Hepatocyte (in vitro differentiated cells): ENCODE results near the gene CDH22.

ENCODE experiments used
- EZH2 ChIP-seq: fragments of 200-600 bp; sonication (generic); IDR thresholded peaks from 2 replicates; pipeline ENCODE4 v1.6.1; 2016; ENCODE audit warnings: antibody characterized with exemption, mild to moderate bottlenecking, borderline replicate concordance
- TF ChIP-seq, protein P1 (sequence below): fragments of 200-600 bp; sonication (generic); IDR thresholded peaks from 2 replicates; pipeline ENCODE4 v1.5.1; 2016; ENCODE audit warnings: antibody characterized with exemption, mild to moderate bottlenecking; ENCODE audit not compliant: poor library complexity

DNA sequence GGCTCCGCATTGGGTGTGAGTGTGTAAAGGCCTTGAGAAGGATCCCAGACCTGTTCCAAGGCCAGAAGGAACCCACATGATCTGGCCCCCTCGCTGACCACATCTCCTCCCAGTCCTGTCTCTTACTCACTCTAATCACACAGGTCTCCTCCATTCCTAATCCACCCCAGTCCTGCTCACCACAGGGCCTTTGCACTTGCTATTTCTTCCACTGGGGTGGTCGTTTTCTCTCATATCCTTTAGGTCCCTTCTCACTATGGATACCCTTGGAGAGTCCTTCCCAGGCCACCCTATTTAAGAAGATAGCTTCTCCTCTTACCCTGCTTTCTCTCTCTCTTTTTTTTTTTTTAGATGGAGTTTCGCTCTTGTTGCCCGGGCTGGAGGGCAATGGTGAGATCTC, 124.5 kb downstream of the CDH22 start:
- TF ChIP-seq, protein P1, sequence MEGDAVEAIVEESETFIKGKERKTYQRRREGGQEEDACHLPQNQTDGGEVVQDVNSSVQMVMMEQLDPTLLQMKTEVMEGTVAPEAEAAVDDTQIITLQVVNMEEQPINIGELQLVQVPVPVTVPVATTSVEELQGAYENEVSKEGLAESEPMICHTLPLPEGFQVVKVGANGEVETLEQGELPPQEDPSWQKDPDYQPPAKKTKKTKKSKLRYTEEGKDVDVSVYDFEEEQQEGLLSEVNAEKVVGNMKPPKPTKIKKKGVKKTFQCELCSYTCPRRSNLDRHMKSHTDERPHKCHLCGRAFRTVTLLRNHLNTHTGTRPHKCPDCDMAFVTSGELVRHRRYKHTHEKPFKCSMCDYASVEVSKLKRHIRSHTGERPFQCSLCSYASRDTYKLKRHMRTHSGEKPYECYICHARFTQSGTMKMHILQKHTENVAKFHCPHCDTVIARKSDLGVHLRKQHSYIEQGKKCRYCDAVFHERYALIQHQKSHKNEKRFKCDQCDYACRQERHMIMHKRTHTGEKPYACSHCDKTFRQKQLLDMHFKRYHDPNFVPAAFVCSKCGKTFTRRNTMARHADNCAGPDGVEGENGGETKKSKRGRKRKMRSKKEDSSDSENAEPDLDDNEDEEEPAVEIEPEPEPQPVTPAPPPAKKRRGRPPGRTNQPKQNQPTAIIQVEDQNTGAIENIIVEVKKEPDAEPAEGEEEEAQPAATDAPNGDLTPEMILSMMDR, result no peak
- no peak for TF ChIP-seq EZH2
